Endothelial cell (in vitro differentiated cells): ENCODE results near the gene PHF21A. TPM values are rescaled to one million over a fixed set of nuclear protein-coding genes. Genes with fewer than 3 reads are reported as not detected.

ENCODE experiments used
- DNase-seq: peaks from one replicate; pipeline ENCODE4 v3.0.0; 2021; ENCODE audit warnings: low spot score
- H3K27ac Mint-ChIP-seq: one replicate; pipeline ENCODE4 v1.8.0; 2021; ENCODE audit warnings: mixed read lengths, inconsistent platforms; ENCODE audit not compliant: unreplicated experiment
- H3K27me3 Mint-ChIP-seq: one replicate; pipeline ENCODE4 v1.8.0; 2021; ENCODE audit warnings: mild to moderate bottlenecking, moderate library complexity, mixed read lengths, inconsistent platforms; ENCODE audit not compliant: unreplicated experiment
- H3K36me3 Mint-ChIP-seq: one replicate; pipeline ENCODE4 v1.8.0; 2021; ENCODE audit warnings: mild to moderate bottlenecking, low read depth, mixed read lengths, inconsistent platforms; ENCODE audit not compliant: unreplicated experiment
- H3K4me1 Mint-ChIP-seq: one replicate; pipeline ENCODE4 v1.8.0; 2021; ENCODE audit warnings: mild to moderate bottlenecking, mixed read lengths, inconsistent platforms; ENCODE audit not compliant: unreplicated experiment
- H3K4me3 Mint-ChIP-seq: one replicate; pipeline ENCODE4 v1.8.0; 2021; ENCODE audit warnings: mild to moderate bottlenecking, mixed read lengths, inconsistent platforms; ENCODE audit not compliant: unreplicated experiment
- H3K9me3 Mint-ChIP-seq: one replicate; pipeline ENCODE4 v1.8.0; 2021; ENCODE audit warnings: mixed read lengths, inconsistent platforms; ENCODE audit not compliant: unreplicated experiment
- CTCF ChIP-seq: fragments of 200-600 bp; sonication (generic); IDR thresholded peaks from one replicate; pipeline ENCODE4 v1.5.0; 2021; ENCODE audit warnings: antibody characterized with exemption; ENCODE audit not compliant: unreplicated experiment
- total RNA-seq: library from RNA; stranded (reverse); fragmentation: NEBNext Ultra II Directional; extraction: Animal tissue kit (Norgen Biotek cat#: 25700); gene quantifications from one replicate; pipeline ENCODE4 v1.2.1, GENCODE V29; 2021; ENCODE audit not compliant: unreplicated experiment

The PHF21A gene
- total RNA-seq, 1 donor from 2014 or later = 52.8 TPM

GRCh38 chr11:45947885-45948284 lies 173.4 kb downstream of the PHF21A start:
- TF ChIP-seq CTCF = no peak
- no peak overlapping the region for H3K27ac Mint-ChIP-seq

GRCh38 chr11:45945397-45945999 lies 175.8 kb downstream of the PHF21A start:
- H3K9me3 Mint-ChIP-seq = no peaks in the 10 kb centered on the region
- no peak overlapping the region for H3K27ac Mint-ChIP-seq
- TF ChIP-seq CTCF = no peak
- H3K36me3 Mint-ChIP-seq = peaks cover 17% of the 10 kb centered on the region
- no peaks in the 10 kb centered on the region for H3K4me1 Mint-ChIP-seq
- no peak for DNase-seq
- H3K27me3 Mint-ChIP-seq = peaks cover 6% of the 10 kb centered on the region
- H3K4me3 Mint-ChIP-seq = peak overlapping the region; percentile 40

More at GRCh38 chr11:45947885-45948284, 173.4 kb downstream of the PHF21A start:
- H3K36me3 Mint-ChIP-seq = peaks cover 21% of the 10 kb centered on the region
- H3K27me3 Mint-ChIP-seq = peaks cover 6% of the 10 kb centered on the region
- H3K4me1 Mint-ChIP-seq = no peaks in the 10 kb centered on the region
- H3K9me3 Mint-ChIP-seq = no peaks in the 10 kb centered on the region
- DNase-seq = no peak
- H3K4me3 Mint-ChIP-seq = peak overlapping the region; percentile 29

- H3K4me1 Mint-ChIP-seq = no peaks in the 10 kb centered on the region
- no peaks in the 10 kb centered on the region for H3K9me3 Mint-ChIP-seq
- peaks cover 7% of the 10 kb centered on the region for H3K36me3 Mint-ChIP-seq
- TF ChIP-seq CTCF = no peak
- H3K27ac Mint-ChIP-seq = no peak overlapping the region
- peaks cover 6% of the 10 kb centered on the region for H3K27me3 Mint-ChIP-seq
- no peak for DNase-seq
- H3K4me3 Mint-ChIP-seq = no peak overlapping the region
Measured at GRCh38 chr11:45942381-45942780, 178.9 kb downstream of the PHF21A start.

- no peak for TF ChIP-seq CTCF
- no peak overlapping the region for H3K4me3 Mint-ChIP-seq
- H3K4me1 Mint-ChIP-seq = no peaks in the 10 kb centered on the region
- H3K9me3 Mint-ChIP-seq = no peaks in the 10 kb centered on the region
- peaks cover 6% of the 10 kb centered on the region for H3K27me3 Mint-ChIP-seq
- H3K27ac Mint-ChIP-seq = no peak overlapping the region
- DNase-seq = no peak
- peaks cover 12% of the 10 kb centered on the region for H3K36me3 Mint-ChIP-seq
Measured at GRCh38 chr11:45941285-45941684, 180.0 kb downstream of the PHF21A start.

- H3K4me3 Mint-ChIP-seq = no peak overlapping the region
- TF ChIP-seq CTCF = no peak
- no peaks in the 10 kb centered on the region for H3K9me3 Mint-ChIP-seq
- H3K27ac Mint-ChIP-seq = no peak overlapping the region
- H3K27me3 Mint-ChIP-seq = peaks cover 2% of the 10 kb centered on the region
- peaks cover 5% of the 10 kb centered on the region for H3K36me3 Mint-ChIP-seq
- DNase-seq = no peak
- H3K4me1 Mint-ChIP-seq = no peaks in the 10 kb centered on the region
Measured at GRCh38 chr11:45939836-45940235, 181.4 kb downstream of the PHF21A start.
